Measurements from ENCODE around the gene PCSK6. TPM values are rescaled to one million over a fixed set of nuclear protein-coding genes. Genes with fewer than 3 reads are reported as not detected.
"Not testable (repeated sequence)": the region's sequence is repeated elsewhere in the genome, so short reads cannot be mapped to it uniquely, and the experiment has no call there.

PCSK6 gene
- total RNA-seq, 1 donor from 2014 or later, result 8.4 TPM

DNA sequence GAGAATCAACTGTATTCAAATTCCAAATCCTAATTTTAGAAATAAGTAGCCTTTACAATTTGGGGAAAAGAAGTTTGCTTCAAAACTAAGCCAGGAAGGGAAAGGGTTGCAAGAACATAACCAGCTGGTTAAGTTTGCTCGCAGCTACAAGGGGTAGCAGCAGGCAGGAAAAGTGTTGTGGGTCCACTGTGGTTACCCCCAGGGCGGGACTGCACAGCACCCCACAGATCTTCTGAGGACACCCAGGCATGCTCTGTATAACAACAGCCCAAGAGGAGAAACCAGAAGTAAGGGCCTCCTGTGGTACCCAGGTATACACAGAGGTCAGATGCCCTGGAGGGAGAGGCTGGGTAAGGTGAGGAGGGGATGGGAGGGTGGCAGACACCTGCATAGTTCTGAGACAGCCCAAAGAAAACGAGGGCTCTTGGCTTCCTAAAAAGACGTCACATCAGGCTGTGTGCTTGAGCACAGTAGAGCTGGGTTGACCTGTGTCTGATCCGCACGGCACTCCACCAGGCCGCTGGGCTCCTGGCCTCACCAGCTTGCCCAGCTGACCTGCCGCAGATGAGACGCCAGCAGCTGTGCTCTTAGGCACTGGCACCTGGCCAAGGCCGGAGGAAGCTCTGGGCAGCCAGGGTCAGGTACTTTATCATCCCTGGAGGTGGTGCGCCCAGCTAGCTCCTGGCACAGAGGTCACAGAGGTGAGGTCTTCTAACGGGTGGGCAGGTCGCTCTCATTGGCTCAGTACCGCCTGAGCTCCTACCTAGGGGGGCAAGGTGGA lies 112.7 kb downstream of the PCSK6 start:
- no peak for DNase-seq (ENCODE audit: low read depth)
- H3K36me3 ChIP-seq (ENCODE audit: control insufficient read depth, insufficient read depth, low read length), result no peaks in the 10 kb centered on the region
- TF ChIP-seq, protein P1, sequence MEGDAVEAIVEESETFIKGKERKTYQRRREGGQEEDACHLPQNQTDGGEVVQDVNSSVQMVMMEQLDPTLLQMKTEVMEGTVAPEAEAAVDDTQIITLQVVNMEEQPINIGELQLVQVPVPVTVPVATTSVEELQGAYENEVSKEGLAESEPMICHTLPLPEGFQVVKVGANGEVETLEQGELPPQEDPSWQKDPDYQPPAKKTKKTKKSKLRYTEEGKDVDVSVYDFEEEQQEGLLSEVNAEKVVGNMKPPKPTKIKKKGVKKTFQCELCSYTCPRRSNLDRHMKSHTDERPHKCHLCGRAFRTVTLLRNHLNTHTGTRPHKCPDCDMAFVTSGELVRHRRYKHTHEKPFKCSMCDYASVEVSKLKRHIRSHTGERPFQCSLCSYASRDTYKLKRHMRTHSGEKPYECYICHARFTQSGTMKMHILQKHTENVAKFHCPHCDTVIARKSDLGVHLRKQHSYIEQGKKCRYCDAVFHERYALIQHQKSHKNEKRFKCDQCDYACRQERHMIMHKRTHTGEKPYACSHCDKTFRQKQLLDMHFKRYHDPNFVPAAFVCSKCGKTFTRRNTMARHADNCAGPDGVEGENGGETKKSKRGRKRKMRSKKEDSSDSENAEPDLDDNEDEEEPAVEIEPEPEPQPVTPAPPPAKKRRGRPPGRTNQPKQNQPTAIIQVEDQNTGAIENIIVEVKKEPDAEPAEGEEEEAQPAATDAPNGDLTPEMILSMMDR (IDR thresholded peaks at IDR 0.05; ENCODE audit: insufficient read depth, low read length, poor library complexity, severe bottlenecking), result no peak
- no peaks in the 10 kb centered on the region for H3K27me3 ChIP-seq (ENCODE audit: control insufficient read depth, insufficient read depth, low read length)
- no peak overlapping the region for H3K4me3 ChIP-seq (ENCODE audit: low read depth, low read length)

- H3K4me3 ChIP-seq (ENCODE audit: low read depth, low read length); H3K27me3 ChIP-seq (ENCODE audit: control insufficient read depth, insufficient read depth, low read length); H3K36me3 ChIP-seq (ENCODE audit: control insufficient read depth, insufficient read depth, low read length); DNase-seq (ENCODE audit: low read depth): not testable (repeated sequence)
Observed at GRCh38 chr15:101375006-101375405, 114.5 kb downstream of the PCSK6 start.

GRCh38 chr15:101374326-101374725 lies 115.2 kb downstream of the PCSK6 start:
- TF ChIP-seq, protein P1 (IDR thresholded peaks at IDR 0.05; ENCODE audit: insufficient read depth, low read length, poor library complexity, severe bottlenecking), result no peak
- H3K4me3 ChIP-seq (ENCODE audit: low read depth, low read length), result no peak overlapping the region
- DNase-seq (ENCODE audit: low read depth), result no peak
- no peaks in the 10 kb centered on the region for H3K36me3 ChIP-seq (ENCODE audit: control insufficient read depth, insufficient read depth, low read length)
- H3K27me3 ChIP-seq (ENCODE audit: control insufficient read depth, insufficient read depth, low read length), result no peaks in the 10 kb centered on the region

GRCh38 chr15:101373577-101373976 lies 115.9 kb downstream of the PCSK6 start:
- no peak for DNase-seq (ENCODE audit: low read depth)
- Histone ChIP-seq H3K4me3 (ENCODE audit: low read depth, low read length) (no peak overlapping the region), H3K27me3 (ENCODE audit: control insufficient read depth, insufficient read depth, low read length) (no peaks in the 10 kb centered on the region), H3K36me3 (ENCODE audit: control insufficient read depth, insufficient read depth, low read length) (no peaks in the 10 kb centered on the region)
- TF ChIP-seq, protein P1 (IDR thresholded peaks at IDR 0.05; ENCODE audit: insufficient read depth, low read length, poor library complexity, severe bottlenecking), result no peak

DNA sequence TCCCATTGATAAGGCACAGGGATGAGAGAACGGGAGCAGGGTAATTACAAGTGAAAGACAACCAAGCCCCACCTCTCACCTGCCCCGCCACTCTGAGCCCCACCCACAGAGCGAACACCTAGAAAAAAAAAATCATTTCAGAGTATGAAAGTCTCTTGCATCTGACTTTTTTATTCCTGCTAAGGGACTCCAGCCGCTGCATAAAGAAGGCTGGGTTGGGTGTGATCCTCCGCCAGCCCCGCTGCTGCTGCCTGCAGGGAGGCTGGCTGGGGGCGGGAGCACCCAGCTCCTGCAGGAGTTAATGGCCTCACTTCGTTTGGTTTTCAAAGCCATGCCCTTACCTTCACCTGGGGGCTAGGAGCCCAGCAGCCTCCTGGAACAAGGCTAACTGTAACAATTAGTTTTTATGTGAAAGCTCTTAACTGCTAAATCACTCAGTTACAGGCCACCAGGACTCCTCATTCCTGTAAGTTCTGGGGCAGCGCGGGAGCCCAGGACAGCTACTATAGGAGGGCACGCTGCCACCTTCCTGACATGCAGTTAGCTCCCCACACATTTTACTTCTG lies 116.5 kb downstream of the PCSK6 start:
- H3K36me3 ChIP-seq (ENCODE audit: control insufficient read depth, insufficient read depth, low read length), result no peaks in the 10 kb centered on the region
- DNase-seq (ENCODE audit: low read depth), result no peak
- TF ChIP-seq, protein P1 (IDR thresholded peaks at IDR 0.05; ENCODE audit: insufficient read depth, low read length, poor library complexity, severe bottlenecking), result no peak
- no peaks in the 10 kb centered on the region for H3K27me3 ChIP-seq (ENCODE audit: control insufficient read depth, insufficient read depth, low read length)
- no peak overlapping the region for H3K4me3 ChIP-seq (ENCODE audit: low read depth, low read length)

DNA sequence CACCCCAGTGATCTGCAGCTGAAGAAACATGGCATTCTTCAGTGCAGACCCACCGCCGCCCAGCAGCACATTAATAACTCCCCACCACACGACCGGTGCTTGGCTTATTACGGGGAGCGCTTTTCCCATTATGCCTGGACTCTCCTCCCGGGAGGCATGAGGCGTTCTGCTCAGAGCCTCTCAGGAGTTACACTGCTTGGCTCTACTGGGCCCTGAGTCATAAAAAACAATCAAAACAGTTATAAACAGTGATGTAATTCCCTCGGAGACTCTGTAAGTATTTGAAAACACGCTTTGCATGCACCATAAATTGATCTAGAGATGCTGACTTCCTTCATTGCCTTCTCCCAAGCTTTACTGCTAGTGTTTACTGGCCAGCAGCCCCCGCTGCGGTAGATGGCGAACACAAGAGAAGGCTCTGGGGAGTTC lies 117.3 kb downstream of the PCSK6 start:
- no peak for DNase-seq (ENCODE audit: low read depth)
- no peaks in the 10 kb centered on the region for H3K27me3 ChIP-seq (ENCODE audit: control insufficient read depth, insufficient read depth, low read length)

More for the DNA sequence above, 117.3 kb downstream of the PCSK6 start:
- Histone ChIP-seq H3K4me3 (ENCODE audit: low read depth, low read length) (no peak overlapping the region), H3K36me3 (ENCODE audit: control insufficient read depth, insufficient read depth, low read length) (no peaks in the 10 kb centered on the region)
- TF ChIP-seq, protein P1 (IDR thresholded peaks at IDR 0.05; ENCODE audit: insufficient read depth, low read length, poor library complexity, severe bottlenecking), result no peak

Measured in kidney epithelial cell (primary cell).